GM19193 (cell line): ENCODE measurements around the gene DEAF1.
A peak's percentile ranks its signal among the peaks of the same experiment; 100 is the strongest.

Experiments
- POLR2A ChIP-seq: IDR thresholded peaks from 4 replicates; pipeline ENCODE4 v1.6.1; 2011; ENCODE audit not compliant: insufficient read depth, insufficient read length; ENCODE audit errors: extremely low read depth

Gene DEAF1

DNA sequence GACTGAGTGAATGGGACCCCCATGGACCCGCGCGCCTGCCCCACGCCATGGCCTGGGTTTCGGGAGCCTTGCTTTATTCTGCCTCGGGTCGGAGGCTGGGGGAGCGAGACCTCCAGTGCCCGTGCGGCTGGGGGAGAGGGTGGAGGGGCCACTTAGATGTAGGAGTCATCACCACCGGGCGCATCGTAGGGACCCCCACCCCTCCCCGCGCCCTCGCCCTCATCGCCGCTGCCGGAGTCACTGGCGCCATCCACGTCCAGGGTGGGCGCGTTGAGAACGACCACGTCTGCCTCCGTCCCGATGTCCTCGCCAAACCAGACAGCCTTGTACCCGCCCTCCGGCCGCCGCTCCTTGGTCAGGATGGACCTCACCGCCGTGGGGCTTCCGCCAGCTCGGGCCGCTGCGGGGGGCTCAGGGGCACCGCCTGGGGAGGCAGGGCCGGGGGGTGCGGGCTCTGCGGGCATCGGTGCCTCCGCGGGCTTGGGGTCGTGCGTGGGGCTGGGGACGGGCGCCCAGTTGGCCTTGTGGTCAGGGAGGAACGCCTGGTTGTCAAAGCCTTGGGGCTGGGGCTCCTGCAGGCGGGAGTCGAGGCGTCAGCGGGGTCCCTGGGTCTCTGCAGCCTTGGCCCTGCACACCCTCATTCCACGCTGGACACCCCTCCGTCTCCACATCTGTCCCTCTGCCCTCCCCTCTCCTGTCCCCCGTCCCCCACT lies 77.7 kb downstream of the DEAF1 start:
- no peak for TF ChIP-seq POLR2A

DNA sequence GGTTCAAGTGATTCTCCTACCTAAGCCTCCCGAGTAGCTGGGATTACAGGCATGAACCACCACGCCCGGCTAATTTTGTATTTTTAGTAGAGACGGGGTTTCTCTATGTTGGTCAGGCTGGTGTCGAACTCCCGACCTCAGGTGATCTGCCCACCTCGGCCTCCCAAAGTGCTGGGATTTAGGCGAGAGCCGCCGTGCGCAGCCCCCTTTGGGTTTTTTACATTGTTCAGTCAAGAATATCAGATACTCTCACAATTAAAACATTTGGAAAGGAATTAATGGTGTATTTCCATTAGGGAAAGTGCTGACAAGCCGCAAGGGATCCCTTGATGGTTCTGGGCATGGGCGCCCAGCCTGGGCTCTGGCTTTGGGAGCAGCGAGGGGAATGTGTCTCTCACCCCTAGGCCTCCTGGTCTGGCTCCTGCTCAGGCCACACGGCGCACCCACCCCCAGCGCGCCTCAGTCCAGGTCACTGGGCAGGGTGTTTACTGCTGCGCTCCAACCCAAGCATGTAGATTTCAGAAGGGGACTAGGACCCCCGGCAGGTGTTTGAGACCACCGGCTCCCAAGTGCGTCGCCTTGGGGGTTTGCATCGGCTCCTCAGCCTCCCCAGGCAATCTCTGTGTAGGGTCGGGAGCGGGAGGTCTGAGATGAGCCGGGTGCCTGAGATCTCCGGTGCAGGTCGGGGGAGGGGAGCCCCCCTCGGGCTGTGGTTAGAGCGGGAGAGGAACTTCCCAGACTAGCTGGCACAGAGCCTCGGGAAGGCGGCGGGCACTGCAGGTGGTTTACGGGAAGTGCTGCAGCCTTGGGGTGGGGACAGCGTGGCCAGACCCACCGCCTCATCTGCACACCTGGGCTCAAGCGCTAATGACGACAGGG lies 78.5 kb downstream of the DEAF1 start:
- TF ChIP-seq POLR2A = no peak

DNA sequence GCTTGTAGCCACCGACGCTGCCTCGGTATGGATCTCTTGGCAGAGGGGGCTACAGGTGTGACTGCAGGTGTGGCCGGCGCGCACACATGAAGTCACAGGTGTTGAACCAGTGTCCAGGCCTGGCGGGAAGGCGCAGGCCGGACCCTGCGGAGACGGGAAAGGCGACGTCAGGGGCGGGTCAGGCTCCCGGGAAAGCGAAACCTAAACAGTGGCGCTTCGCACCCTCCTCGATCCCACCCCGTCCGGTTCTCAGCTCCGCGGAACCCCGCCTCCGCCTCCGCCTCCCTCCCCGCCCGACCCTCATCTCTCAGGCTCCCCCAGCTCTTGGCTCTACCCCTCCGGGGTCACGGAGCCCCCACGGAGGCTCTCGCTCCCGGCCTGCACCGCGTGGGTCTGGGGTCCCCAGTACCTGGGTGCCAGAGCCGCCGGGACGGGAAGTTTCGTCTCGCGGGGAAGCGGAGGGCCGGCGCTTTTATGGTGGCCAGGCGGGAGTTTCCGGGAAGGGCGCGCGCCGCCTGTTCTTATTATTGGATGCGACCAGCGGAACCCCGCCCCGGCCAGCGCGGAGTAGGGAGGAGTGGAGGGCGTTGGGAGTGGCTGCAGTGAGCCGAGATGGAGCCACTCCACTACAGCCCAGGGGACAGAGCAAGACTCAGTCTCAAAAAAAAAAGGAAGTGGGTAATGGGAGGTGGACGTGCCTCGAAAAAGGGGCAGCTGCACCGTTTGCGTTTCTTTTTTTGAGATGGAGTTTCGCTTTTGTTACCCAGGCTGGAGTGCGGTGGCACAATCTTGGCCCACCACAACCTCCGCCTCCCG lies 79.3 kb downstream of the DEAF1 start, which contains the start of gene IRF7:
Gene IRF7 (minus strand): TSS at position 447 of the 816 bp plus-strand sequence. CDS start 586 bp downstream, outside the sequence.
- peak; percentile 99 for TF ChIP-seq POLR2A

DNA sequence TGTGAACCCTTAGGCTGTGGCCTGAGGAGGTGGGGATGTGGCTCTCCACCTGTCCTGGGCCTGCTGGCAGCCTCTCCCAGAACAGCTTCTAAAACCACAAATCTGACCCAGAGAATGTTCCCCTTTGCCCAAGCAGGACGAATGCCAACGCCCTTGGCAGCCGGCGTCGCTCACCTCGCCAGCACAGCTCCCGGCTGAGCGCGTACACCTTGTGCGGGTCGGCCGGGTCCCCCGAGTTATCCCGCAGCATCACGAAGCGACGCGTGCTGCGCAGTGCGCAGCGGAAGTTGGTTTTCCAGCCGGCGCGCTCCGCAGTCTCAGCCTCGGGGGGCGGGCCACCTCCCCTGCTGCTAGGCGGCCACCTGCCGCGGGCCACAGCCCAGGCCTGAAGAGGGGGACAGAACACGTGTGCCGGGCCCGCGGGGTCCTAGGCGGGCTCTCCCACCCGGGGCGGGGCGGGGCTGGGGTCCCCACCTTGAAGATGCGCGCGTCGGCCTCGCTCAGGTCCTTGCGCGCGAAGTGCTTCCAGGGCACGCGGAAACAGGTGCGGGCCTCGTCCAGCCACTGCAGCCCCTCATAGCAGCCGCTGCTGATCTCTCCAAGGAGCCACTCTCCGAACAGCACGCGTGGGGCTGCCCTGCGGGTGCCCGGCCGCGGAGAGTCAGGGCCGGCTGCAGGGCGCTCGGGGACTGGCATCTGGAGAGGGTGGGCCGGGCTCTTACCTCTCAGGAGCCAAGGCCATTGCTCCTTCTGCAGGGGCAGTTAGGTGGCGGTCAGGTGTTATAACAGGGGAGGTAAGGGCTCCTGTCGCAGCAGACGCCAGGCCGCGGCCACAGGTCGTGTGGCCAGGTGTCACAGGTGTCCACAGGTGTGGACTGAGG lies 80.2 kb downstream of the DEAF1 start:
- no peak for TF ChIP-seq POLR2A

DNA sequence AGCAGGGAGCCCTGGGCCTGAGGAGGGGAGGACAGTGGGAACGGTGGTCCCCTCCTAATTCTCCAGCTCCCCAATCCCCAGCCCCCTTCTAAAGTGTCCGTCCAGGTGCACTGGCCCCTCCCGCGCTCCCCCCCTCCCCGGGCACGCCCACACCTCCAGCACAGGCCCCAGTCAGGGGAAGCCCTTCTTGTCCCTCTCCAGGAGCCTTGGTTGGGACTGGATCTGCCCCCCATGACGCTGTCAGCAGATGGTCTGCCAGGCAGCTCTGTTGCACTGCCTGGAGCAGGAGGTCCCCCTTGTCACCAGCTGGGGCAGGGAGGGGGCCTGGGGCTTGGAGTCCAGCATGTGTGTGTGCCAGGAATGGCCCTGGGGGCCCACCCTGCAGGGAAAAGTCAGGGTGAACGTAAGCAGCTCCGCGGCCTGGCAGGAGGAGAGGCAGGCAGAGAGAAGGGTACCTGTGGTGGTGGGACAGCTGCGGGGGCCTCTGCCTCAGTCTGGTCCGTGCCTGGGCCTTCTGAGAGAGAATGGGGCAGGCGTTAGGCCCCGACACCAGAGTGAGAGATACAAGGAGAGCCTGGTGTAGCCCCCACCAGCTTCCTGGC lies 80.9 kb downstream of the DEAF1 start:
- no peak for TF ChIP-seq POLR2A

DNA sequence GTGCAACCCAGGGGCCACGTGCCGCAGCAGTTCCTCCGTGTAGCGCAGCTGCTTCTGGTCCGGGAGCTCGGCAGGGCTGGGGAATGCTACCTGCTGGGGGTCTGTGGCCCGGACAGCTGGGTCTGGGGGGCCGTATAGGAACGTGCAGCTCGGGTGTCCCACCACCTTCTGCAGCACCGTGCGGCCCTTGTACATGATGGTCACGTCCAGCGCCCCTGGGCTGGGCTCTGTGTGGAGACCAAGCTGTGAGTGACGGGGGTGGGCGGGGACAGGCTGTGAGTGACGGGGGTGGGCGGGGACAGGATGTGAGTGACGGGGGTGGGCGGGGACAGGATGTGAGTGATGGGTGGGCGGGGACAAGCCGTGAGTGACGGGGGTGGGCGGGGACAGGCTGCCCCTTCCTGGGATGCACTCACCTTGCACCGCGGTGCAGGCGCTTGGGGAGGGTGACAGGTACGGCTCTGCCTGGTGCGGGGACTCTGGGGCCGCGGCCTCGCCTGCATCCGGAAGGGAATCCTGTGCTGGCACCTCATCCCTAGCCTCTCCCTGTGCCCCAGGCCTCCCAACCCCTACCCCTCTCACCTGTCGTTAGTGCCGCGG lies 81.6 kb downstream of the DEAF1 start:
- peak; percentile 53 for TF ChIP-seq POLR2A

DNA sequence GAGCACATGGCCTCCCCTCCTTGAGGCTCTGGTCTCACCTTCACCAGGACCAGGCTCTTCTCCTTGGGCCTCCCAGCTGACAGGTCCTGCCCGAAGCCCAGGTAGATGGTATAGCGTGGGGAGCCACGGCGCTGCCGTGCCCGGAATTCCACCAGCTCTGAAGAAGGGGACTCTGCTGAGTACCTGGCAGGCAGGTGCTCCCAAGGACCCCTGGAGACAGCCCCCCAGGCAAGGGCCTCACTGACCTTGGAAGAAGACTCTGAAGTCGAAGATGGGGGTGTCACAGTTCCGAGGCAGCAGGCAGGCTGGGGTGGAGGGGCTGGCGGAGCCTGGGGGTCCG lies 82.1 kb downstream of the DEAF1 start:
- no peak for TF ChIP-seq POLR2A

DNA sequence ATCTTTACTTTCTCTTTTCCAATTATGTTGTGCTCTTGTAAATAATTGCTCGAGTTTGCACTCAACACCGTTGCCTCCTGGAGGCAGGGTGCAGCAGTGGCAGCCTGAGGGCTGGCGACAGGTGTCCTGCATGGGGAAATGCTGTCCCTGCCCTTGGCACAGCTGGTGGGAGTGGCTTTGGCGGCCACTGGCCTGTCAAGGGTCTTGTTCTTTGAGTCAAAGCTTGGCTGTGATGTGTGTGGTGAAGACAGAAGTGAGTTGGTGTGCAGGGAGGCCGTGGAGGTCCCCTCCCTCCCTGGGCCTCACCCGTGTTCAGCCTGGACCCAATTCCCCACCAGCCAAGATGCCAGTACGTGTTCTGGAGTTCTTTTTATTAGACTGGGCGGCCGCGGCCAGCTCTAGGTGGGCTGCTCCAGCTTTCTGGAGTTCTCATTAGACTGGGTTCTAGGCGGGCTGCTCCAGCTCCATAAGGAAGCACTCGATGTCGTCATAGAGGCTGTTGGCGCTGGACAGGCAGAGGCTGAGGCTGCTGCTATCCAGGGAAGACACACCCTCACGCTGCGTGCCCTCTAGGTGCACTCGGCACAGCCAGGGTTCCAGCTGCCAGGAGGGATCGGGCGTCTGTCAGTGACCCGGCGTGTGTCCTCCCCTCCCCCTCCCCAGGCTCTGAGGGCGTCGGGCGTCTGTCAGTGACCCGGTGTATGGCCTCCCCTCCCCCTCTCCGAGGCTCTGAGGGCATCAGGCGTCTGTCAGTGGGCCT lies 82.6 kb downstream of the DEAF1 start:
- TF ChIP-seq POLR2A = no peak

DNA sequence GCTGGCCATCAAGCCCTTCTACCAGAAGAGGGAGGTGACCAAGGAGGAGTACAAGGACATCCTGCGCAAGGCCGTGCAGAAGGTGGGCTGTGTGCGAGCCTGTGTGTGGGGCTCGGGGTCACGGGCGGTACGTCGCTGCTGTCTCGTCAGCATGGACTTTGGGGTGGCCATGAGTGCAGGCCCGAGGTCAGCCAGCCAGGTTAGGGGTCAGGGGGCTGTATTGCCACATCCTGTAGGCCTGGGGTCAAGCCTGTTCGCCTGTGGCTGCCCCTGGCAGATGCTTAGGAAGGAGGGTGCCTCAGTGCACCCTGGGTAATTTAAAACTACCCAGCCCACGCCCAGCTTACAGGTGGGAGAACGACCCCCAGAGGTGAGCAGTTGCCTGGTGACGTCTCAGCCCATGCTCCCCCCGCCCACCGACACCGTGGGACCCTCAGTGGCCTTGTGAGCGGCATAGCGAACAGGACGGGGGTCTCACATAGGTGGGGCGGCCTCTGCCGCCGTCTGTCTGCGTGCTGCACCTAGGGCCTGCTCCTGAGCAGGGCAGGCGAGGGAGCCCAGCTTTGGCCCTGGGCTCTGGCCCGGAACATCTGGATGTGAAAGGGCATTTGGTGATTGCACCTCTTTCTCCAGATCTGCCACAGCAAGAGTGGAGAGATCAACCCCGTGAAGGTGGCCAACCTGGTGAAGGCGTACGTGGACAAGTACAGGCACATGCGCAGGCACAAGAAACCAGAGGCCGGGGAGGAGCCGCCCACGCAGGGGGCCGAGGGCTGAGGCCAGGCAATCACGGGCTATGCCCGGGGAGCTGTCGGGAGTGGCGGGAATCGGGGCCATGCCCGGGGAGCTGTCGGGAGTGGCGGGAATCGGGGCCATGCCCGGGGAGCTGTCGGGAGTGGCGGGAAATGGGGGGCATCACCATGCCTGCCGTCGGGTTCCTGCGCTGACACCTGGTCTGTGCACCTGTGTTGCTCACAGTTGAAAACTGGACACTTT lies 83.7 kb downstream of the DEAF1 start:
- TF ChIP-seq POLR2A = peak; percentile 68

DNA sequence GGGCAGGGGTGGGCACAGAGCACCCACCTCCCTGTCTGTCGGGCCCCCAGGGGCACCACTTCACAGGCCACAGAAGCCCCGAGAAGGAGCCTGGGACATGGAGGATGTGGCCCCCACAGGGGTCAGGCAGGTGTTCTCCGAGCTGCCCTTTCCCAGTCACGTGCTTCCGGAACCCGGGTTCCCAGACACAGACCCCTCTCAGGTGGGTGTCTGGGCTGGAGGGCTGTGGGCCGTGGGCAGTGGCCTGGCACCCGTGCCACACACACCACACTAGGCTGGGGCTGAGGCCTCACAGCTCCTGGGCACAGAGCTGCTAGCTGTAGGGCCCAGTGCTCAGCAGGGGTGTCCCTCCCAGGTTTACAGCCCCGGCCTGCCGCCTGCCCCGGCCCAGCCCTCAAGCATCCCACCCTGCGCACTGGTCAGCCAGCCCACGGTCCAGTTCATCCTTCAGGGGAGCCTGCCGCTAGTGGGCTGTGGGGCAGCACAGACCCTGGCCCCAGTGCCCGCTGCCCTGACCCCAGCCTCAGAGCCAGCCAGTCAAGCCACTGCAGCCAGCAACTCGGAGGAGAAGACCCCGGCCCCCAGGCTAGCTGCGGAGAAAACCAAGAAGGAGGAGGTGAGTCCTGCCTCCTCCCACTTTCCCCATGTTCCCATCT lies 84.7 kb downstream of the DEAF1 start:
- no peak for TF ChIP-seq POLR2A

DNA sequence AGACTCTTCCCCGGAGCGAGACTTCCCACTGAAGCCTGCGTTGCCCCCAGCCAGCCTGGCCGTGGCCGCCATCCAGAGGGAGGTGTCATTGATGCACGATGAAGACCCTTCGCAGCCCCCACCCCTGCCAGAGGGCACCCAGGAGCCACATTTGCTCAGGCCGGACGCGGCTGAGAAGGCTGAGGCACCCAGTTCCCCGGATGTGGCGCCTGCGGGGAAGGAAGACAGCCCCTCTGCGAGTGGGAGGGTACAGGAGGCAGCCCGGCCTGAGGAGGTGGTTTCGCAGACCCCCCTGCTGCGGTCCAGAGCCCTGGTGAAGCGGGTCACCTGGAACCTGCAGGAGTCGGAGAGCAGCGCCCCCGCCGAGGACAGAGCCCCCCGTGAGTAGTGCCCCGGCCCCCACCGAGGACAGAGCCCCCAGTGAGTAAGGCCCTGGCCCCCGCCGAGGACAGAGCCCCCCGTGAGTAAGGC lies 85.6 kb downstream of the DEAF1 start:
- TF ChIP-seq POLR2A = no peak
